Measurements from ENCODE around the gene RBM15. TPM values are rescaled to one million over a fixed set of nuclear protein-coding genes. Genes with fewer than 3 reads are reported as not detected.

RBM15 gene, protein sequence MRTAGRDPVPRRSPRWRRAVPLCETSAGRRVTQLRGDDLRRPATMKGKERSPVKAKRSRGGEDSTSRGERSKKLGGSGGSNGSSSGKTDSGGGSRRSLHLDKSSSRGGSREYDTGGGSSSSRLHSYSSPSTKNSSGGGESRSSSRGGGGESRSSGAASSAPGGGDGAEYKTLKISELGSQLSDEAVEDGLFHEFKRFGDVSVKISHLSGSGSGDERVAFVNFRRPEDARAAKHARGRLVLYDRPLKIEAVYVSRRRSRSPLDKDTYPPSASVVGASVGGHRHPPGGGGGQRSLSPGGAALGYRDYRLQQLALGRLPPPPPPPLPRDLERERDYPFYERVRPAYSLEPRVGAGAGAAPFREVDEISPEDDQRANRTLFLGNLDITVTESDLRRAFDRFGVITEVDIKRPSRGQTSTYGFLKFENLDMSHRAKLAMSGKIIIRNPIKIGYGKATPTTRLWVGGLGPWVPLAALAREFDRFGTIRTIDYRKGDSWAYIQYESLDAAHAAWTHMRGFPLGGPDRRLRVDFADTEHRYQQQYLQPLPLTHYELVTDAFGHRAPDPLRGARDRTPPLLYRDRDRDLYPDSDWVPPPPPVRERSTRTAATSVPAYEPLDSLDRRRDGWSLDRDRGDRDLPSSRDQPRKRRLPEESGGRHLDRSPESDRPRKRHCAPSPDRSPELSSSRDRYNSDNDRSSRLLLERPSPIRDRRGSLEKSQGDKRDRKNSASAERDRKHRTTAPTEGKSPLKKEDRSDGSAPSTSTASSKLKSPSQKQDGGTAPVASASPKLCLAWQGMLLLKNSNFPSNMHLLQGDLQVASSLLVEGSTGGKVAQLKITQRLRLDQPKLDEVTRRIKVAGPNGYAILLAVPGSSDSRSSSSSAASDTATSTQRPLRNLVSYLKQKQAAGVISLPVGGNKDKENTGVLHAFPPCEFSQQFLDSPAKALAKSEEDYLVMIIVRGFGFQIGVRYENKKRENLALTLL
- total RNA-seq: 9.5 and 17.9 TPM in 2 replicates

DNA sequence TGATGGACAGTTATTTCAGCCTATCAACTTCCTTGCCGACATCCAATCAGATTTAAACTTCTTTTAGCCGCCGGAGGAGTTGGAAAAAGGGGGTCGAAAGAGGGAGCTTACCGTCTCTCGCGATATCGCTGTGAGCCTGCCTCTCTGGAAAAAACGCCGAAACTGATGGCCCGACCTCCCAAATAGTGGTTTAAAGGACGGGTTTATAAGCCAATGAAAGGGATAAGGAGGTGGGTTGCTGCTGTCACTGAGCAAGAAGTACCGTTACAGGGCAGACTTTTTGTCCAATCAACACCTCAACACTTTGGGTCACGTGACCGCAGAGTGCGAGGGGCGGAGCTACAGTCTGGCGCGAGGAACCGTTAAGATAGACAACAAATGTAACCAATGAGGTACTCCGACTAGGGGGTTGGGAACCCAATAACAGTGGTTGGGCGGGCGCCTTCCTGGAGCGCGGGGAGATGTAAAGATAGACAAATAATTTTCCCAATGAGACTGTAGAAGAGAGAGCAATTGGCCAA lies at the start of gene RBM15:
Gene RBM15 (plus strand): TSS at position 492 of the 521 bp plus-strand sequence. CDS start 29 bp downstream, at position 521.

DNA sequence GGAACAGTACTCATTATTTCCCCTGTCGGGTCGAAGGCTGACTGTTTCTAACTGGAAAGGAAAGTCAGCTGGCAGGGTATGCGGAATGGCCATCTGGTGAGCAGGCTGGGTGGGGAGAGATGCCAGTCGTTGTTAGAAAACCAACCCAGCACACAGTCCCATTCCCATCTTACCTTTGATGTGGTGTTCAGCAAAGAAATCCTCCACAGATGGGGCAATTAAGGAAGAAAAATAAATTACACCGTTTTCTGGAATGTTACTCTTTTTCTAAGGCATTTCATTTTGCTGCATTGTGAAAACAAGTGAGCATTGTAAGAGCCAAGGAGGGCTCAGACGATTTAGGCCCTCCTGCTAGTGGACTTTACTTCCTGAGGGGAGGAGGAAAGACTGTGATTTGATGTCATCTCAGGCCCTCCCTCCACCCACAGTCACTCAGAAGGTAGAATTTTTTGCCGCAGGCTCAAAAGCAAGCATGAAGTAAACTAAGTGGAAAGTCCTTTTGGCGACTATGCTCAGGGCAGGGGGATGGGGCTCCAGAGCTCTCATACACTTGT lies 51.6 kb downstream of the RBM15 start, which contains the start of gene SLC16A4:
Gene SLC16A4 (minus strand): TSS at position 335 of the 554 bp plus-strand sequence. CDS start 1,703 bp downstream, outside the sequence.

Other genes with a start within 250 kb of the RBM15 start
- not detected in 2 replicates for gene UBL4B, start 226.9 kb upstream of the RBM15 start, total RNA-seq
- under 0.01 and 0.29 TPM in 2 replicates for gene SLC6A17, start 188.9 kb upstream of the RBM15 start, total RNA-seq
- gene KCNC4, start 129.1 kb upstream of the RBM15 start, total RNA-seq: 4.6 and 9.6 TPM in 2 replicates
- gene SLC16A4, start 51.6 kb downstream of the RBM15 start, total RNA-seq: 37.5 and 44.3 TPM in 2 replicates
- 152 and 155 TPM in 2 replicates for gene LAMTOR5, start 68.3 kb downstream of the RBM15 start, total RNA-seq
- not detected in 2 replicates for gene PROK1, start 111.8 kb downstream of the RBM15 start, total RNA-seq
- not detected in 2 replicates for gene KCNA10, start 179.8 kb downstream of the RBM15 start, total RNA-seq

All from myometrial cell (primary cell).